ENCODE results near the gene PTCH1.

DNA sequence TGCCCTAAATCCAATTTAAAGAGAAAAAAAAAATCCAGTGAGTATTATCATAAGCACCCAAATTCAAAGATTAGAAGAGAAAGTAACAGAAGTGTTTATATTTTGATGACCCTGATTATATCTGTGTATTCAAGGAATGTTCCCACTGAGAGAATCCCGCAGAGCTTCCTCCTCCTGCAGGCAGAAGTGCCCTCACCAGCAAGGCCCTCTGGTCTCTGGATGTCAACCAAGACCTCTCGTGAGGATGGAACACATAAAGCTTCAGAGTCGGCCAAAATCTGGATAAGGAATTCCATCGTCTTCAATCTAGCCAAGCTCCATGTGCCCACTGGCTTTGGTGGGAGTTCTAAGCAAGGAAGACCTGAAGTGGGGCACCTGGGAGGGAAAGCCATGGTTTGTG, 18.1 kb downstream of the PTCH1 start:
- TF ChIP-seq CTCF (IDR thresholded peaks at IDR 0.05) (no peak), POLR2A (IDR thresholded peaks at IDR 0.05) (no peak)
